WERI-Rb-1 (cell line): ENCODE measurements around the gene CARS1.

Experiments used
- DNase-seq: peaks from one replicate; pipeline ENCODE4 v3.0.0-alpha.2; 2020
- H3K27ac ChIP-seq: fragments of 250-450 bp; sonication (Bioruptor Pico); 2 replicates; pipeline ENCODE4 v1.5.1; 2020; ENCODE audit warnings: mild to moderate bottlenecking, moderate library complexity
- H3K27me3 ChIP-seq: fragments of 250-450 bp; sonication (Bioruptor Pico); 2 replicates; pipeline ENCODE4 v1.5.1; 2021; ENCODE audit warnings: mild to moderate bottlenecking, low read depth, moderate library complexity; ENCODE audit not compliant: insufficient read depth, severe bottlenecking
- H3K36me3 ChIP-seq: fragments of 250-450 bp; sonication (Bioruptor Pico); 2 replicates; pipeline ENCODE4 v1.5.1; 2020; ENCODE audit warnings: mild to moderate bottlenecking, moderate library complexity
- H3K4me3 ChIP-seq: 2 replicates; pipeline ENCODE4 v1.5.1; 2011; ENCODE audit warnings: low read depth, mild to moderate bottlenecking, control low read depth, low read length
- H3K9me3 ChIP-seq: fragments of 250-450 bp; sonication (Bioruptor Pico); 2 replicates; pipeline ENCODE4 v1.5.1; 2021; ENCODE audit warnings: mild to moderate bottlenecking, moderate library complexity; ENCODE audit not compliant: severe bottlenecking
- CTCF ChIP-seq: IDR thresholded peaks from 2 replicates; pipeline ENCODE4 v1.5.1; 2011; ENCODE audit warnings: low read depth, mild to moderate bottlenecking, control low read depth, inconsistent platforms, low read length

CARS1 gene

GRCh38 chr11:2989551-2989950, 67.7 kb downstream of the CARS1 start:
- H3K36me3 ChIP-seq = peaks cover 25% of the 10 kb centered on the region
- TF ChIP-seq CTCF = no peak
- H3K9me3 ChIP-seq = no peaks in the 10 kb centered on the region
- H3K4me3 ChIP-seq = no peak overlapping the region
- no peaks in the 10 kb centered on the region for H3K27me3 ChIP-seq
- H3K27ac ChIP-seq = no peak overlapping the region
- no peak for DNase-seq

GRCh38 chr11:2989006-2989405, 68.2 kb downstream of the CARS1 start:
- H3K27ac ChIP-seq = no peak overlapping the region
- H3K9me3 ChIP-seq = no peaks in the 10 kb centered on the region
- no peak overlapping the region for H3K4me3 ChIP-seq
- H3K36me3 ChIP-seq = peaks cover 26% of the 10 kb centered on the region
- DNase-seq = no peak
- no peaks in the 10 kb centered on the region for H3K27me3 ChIP-seq
- TF ChIP-seq CTCF = no peak

GRCh38 chr11:2987881-2988861, 69.1 kb downstream of the CARS1 start:
- Histone ChIP-seq H3K27ac (no peak overlapping the region), H3K36me3 (peaks cover 26% of the 10 kb centered on the region), H3K4me3 (no peak overlapping the region), H3K9me3 (no peaks in the 10 kb centered on the region), H3K27me3 (no peaks in the 10 kb centered on the region)
- DNase-seq = no peak
- TF ChIP-seq CTCF = no peak

GRCh38 chr11:2983908-2984307, 73.3 kb downstream of the CARS1 start:
- Histone ChIP-seq H3K9me3 (no peaks in the 10 kb centered on the region), H3K36me3 (peaks cover 52% of the 10 kb centered on the region), H3K27me3 (no peaks in the 10 kb centered on the region), H3K4me3 (no peak overlapping the region), H3K27ac (no peak overlapping the region)
- no peak for TF ChIP-seq CTCF
- no peak for DNase-seq

- no peak for DNase-seq
- no peaks in the 10 kb centered on the region for H3K27me3 ChIP-seq
- peaks cover 63% of the 10 kb centered on the region for H3K36me3 ChIP-seq
- no peak overlapping the region for H3K4me3 ChIP-seq
- H3K9me3 ChIP-seq = no peaks in the 10 kb centered on the region
- H3K27ac ChIP-seq = no peak overlapping the region
- no peak for TF ChIP-seq CTCF
Observed at GRCh38 chr11:2982214-2982613, 75.0 kb downstream of the CARS1 start.
